Gastrocnemius medialis (tissue), 4 donors: ENCODE data around the gene TNS1.

Source experiments
- CTCF ChIP-seq, 5 experiments: fragments of 450-650 bp in 3 of 5; fragments of 200-600 bp in 2 of 5; sonication (generic) in 2 of 5; IDR thresholded peaks in 4 of 5; conservative IDR thresholded peaks in 1 of 5; 1 replicate in 4 of 5; 2 replicates in 1 of 5; pipeline ENCODE4 v1.5.1; 2016 to 2019; ENCODE audit warnings: antibody characterized with exemption in 5 of 5, mild to moderate bottlenecking in 3 of 5, moderate library complexity in 3 of 5
- POLR2A ChIP-seq, 2 donors: fragments of 450-650 bp; IDR thresholded peaks; one replicate each; pipeline ENCODE4 v1.6.1; 2017; ENCODE audit warnings: antibody characterized with exemption in 2 of 2, mild to moderate bottlenecking in 2 of 2, moderate library complexity in 2 of 2

DNA sequence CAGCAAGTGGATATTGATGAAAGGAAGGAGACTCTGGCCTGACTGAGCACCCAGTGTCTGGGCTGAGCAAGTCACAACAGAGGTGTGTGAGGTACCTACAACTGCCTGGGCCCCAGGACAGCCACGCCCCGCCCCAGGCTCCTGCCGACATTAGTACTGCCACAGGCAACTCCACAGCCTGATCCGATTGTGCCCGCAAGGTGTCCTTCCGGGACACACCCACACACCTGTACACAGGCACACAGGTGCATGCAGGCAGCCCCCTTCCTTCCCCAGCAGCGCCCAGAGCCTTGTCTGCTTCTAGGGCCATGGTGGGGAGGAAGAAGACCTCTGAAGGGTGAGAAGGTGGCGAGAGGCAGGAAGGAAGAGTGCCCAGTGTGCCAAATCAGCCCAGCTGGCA lies 83.6 kb downstream of the TNS1 start:
- TF ChIP-seq CTCF (IDR thresholded peaks at IDR 0.05 in 4 of 5, conservative IDR thresholded peaks at IDR 0.05 in 1 of 5) (no peak), POLR2A (IDR thresholded peaks at IDR 0.05) (no peak)
